ENCODE measurements around the gene TMEM131. TPM values are rescaled to one million over a fixed set of nuclear protein-coding genes. Genes with fewer than 3 reads are reported as not detected.
A peak's percentile ranks its signal among the peaks of the same experiment; 100 is the strongest.
"Not testable (repeated sequence)": the region's sequence is repeated elsewhere in the genome, so short reads cannot be mapped to it uniquely, and the experiment has no call there.

TMEM131 gene
- 35.4 TPM for polyA plus RNA-seq (2013, experiment 1 of 2)
- polyA plus RNA-seq (2013, experiment 2 of 2): 35.0 TPM

- Histone ChIP-seq H3K23ac (ENCODE audit: low read length in 2 of 2) (no peak within 1 kb of the TSS), H2BK15ac (ENCODE audit: low read depth, poor library complexity, severe bottlenecking) (peak within 1 kb of the TSS; percentile 94), H3K4me3 (ENCODE audit: insufficient read depth in 1 of 2, low read depth in 1 of 2, low read length in 2 of 2) (peak within 1 kb of the TSS; percentile 86 to 91), H4K8ac (ENCODE audit: low read length) (peak within 1 kb of the TSS; percentile 97), H3K4ac (ENCODE audit: low read depth in 1 of 2, low read length in 2 of 2) (peak within 1 kb of the TSS; percentile 18 to 94), H3K14ac (ENCODE audit: low read length in 2 of 2) (peak within 1 kb of the TSS in 1 of 2 experiments; percentile 100), H2BK5ac (ENCODE audit: low read depth, low read length, poor library complexity, severe bottlenecking) (peak within 1 kb of the TSS; percentile 99), H2BK12ac (ENCODE audit: low read length in 2 of 2) (peak within 1 kb of the TSS; percentile 56 to 97), H3K18ac (ENCODE audit: low read depth in 1 of 2, low read length in 2 of 2) (peak within 1 kb of the TSS; percentile 92 to 100), H2BK120ac (ENCODE audit: low read depth, low read length) (peak within 1 kb of the TSS; percentile 98), H3K27me3 (ENCODE audit: control insufficient read depth in 1 of 2, insufficient read depth in 1 of 2, low read length in 2 of 2) (peaks cover 0 to 5% of the 10 kb centered on the region in 2 experiments), H3K27ac (ENCODE audit: low read length, poor library complexity, severe bottlenecking) (peak within 1 kb of the TSS; percentile 97), H3K9me3 (ENCODE audit: control insufficient read depth, low read length) (no peaks in the 10 kb centered on the region), H3K4me1 (ENCODE audit: control insufficient read depth, insufficient read depth, low read depth, low read length) (peaks cover 8% of the 10 kb centered on the region), H2AK5ac (ENCODE audit: low read length, severe bottlenecking) (no peak within 1 kb of the TSS), H3K4me2 (ENCODE audit: low read length, poor library complexity, severe bottlenecking) (peak within 1 kb of the TSS; percentile 88), H2AFZ (ENCODE audit: low read depth, low read length) (peak within 1 kb of the TSS; percentile 99), H4K91ac (ENCODE audit: low read length) (peak within 1 kb of the TSS; percentile 91), H3K9ac (ENCODE audit: low read length) (peak within 1 kb of the TSS; percentile 95), H3K36me3 (ENCODE audit: control insufficient read depth in 1 of 2, insufficient read depth in 2 of 2, low read depth in 1 of 2, low read length in 2 of 2) (no peaks in the 10 kb centered on the region), H3K79me1 (replicated peaks; ENCODE audit: low read length, poor library complexity, severe bottlenecking) (peaks cover 2% of the 10 kb centered on the region)
- WGBS: 3% methylated on average over 84 of the region's 88 CpGs
- DNase-seq: peak; percentile 93
Measured at GRCh38 chr2:97995734-97996624, at the start of gene TMEM131. TSS of gene TMEM131 (minus strand) at chr2:97995948. CDS start at chr2:97995662, 286 bp downstream.

- not testable (repeated sequence) for H3K27me3 ChIP-seq (ENCODE audit: control insufficient read depth in 1 of 2, insufficient read depth in 1 of 2, low read length in 2 of 2); H3K18ac ChIP-seq (ENCODE audit: low read depth in 1 of 2, low read length in 2 of 2); H3K4me3 ChIP-seq (ENCODE audit: insufficient read depth in 1 of 2, low read depth in 1 of 2, low read length in 2 of 2); H2AK5ac ChIP-seq (ENCODE audit: low read length, severe bottlenecking); H2BK120ac ChIP-seq (ENCODE audit: low read depth, low read length); H2AFZ ChIP-seq (ENCODE audit: low read depth, low read length); H4K91ac ChIP-seq (ENCODE audit: low read length); H3K14ac ChIP-seq (ENCODE audit: low read length in 2 of 2); H2BK5ac ChIP-seq (ENCODE audit: low read depth, low read length, poor library complexity, severe bottlenecking); H3K4me2 ChIP-seq (ENCODE audit: low read length, poor library complexity, severe bottlenecking); H2BK15ac ChIP-seq (ENCODE audit: low read depth, poor library complexity, severe bottlenecking); DNase-seq; H3K4me1 ChIP-seq (ENCODE audit: control insufficient read depth, insufficient read depth, low read depth, low read length); H4K8ac ChIP-seq (ENCODE audit: low read length); H3K79me1 ChIP-seq (replicated peaks; ENCODE audit: low read length, poor library complexity, severe bottlenecking); H3K27ac ChIP-seq (ENCODE audit: low read length, poor library complexity, severe bottlenecking); H2BK12ac ChIP-seq (ENCODE audit: low read length in 2 of 2); H3K36me3 ChIP-seq (ENCODE audit: control insufficient read depth in 1 of 2, insufficient read depth in 2 of 2, low read depth in 1 of 2, low read length in 2 of 2); H3K4ac ChIP-seq (ENCODE audit: low read depth in 1 of 2, low read length in 2 of 2); H3K23ac ChIP-seq (ENCODE audit: low read length in 2 of 2); H3K9ac ChIP-seq (ENCODE audit: low read length)
- WGBS: 93% methylated on average over 2 of the region's 2 CpGs
- peaks cover 15% of the 10 kb centered on the region for H3K9me3 ChIP-seq (ENCODE audit: control insufficient read depth, low read length)
Measured at GRCh38 chr2:98044730-98045129, 49.0 kb upstream of the TMEM131 start.

GRCh38 chr2:98043101-98043500, 47.4 kb upstream of the TMEM131 start:
- H3K4me1 ChIP-seq (ENCODE audit: control insufficient read depth, insufficient read depth, low read depth, low read length): no peaks in the 10 kb centered on the region
- H3K4me3 ChIP-seq (ENCODE audit: insufficient read depth in 1 of 2, low read depth in 1 of 2, low read length in 2 of 2): no peak overlapping the region
- H3K9ac ChIP-seq (ENCODE audit: low read length): no peak overlapping the region
- no peak overlapping the region for H2BK5ac ChIP-seq (ENCODE audit: low read depth, low read length, poor library complexity, severe bottlenecking)
- H2BK12ac ChIP-seq (ENCODE audit: low read length in 2 of 2): no peak overlapping the region
- no peak overlapping the region for H2BK15ac ChIP-seq (ENCODE audit: low read depth, poor library complexity, severe bottlenecking)
- no peak overlapping the region for H3K4ac ChIP-seq (ENCODE audit: low read depth in 1 of 2, low read length in 2 of 2)
- peaks cover 0 to 9% of the 10 kb centered on the region in 2 experiments for H3K27me3 ChIP-seq (ENCODE audit: control insufficient read depth in 1 of 2, insufficient read depth in 1 of 2, low read length in 2 of 2)
- WGBS: 66% methylated on average over 1 of the region's 1 CpG
- H3K9me3 ChIP-seq (ENCODE audit: control insufficient read depth, low read length): peaks cover 15% of the 10 kb centered on the region
- H2AK5ac ChIP-seq (ENCODE audit: low read length, severe bottlenecking): no peak overlapping the region
- H3K23ac ChIP-seq (ENCODE audit: low read length in 2 of 2): no peak overlapping the region
- H4K91ac ChIP-seq (ENCODE audit: low read length): no peak overlapping the region
- no peak overlapping the region for H2BK120ac ChIP-seq (ENCODE audit: low read depth, low read length)
- H3K27ac ChIP-seq (ENCODE audit: low read length, poor library complexity, severe bottlenecking): no peak overlapping the region
- no peak overlapping the region for H3K18ac ChIP-seq (ENCODE audit: low read depth in 1 of 2, low read length in 2 of 2)
- DNase-seq: no peak
- H3K79me1 ChIP-seq (replicated peaks; ENCODE audit: low read length, poor library complexity, severe bottlenecking): no peaks in the 10 kb centered on the region
- no peak overlapping the region for H3K4me2 ChIP-seq (ENCODE audit: low read length, poor library complexity, severe bottlenecking)
- H4K8ac ChIP-seq (ENCODE audit: low read length): no peak overlapping the region
- H3K14ac ChIP-seq (ENCODE audit: low read length in 2 of 2): no peak overlapping the region
- no peak overlapping the region for H2AFZ ChIP-seq (ENCODE audit: low read depth, low read length)
- H3K36me3 ChIP-seq (ENCODE audit: control insufficient read depth in 1 of 2, insufficient read depth in 2 of 2, low read depth in 1 of 2, low read length in 2 of 2): no peaks in the 10 kb centered on the region

GRCh38 chr2:98040331-98040939, 44.7 kb upstream of the TMEM131 start:
- Histone ChIP-seq H2AFZ (ENCODE audit: low read depth, low read length) (no peak overlapping the region), H2BK120ac (ENCODE audit: low read depth, low read length) (no peak overlapping the region), H3K9me3 (ENCODE audit: control insufficient read depth, low read length) (peaks cover 13% of the 10 kb centered on the region), H3K36me3 (ENCODE audit: control insufficient read depth in 1 of 2, insufficient read depth in 2 of 2, low read depth in 1 of 2, low read length in 2 of 2) (no peaks in the 10 kb centered on the region), H3K18ac (ENCODE audit: low read depth in 1 of 2, low read length in 2 of 2) (no peak overlapping the region), H3K14ac (ENCODE audit: low read length in 2 of 2) (no peak overlapping the region), H2BK5ac (ENCODE audit: low read depth, low read length, poor library complexity, severe bottlenecking) (no peak overlapping the region), H4K91ac (ENCODE audit: low read length) (no peak overlapping the region), H3K23ac (ENCODE audit: low read length in 2 of 2) (no peak overlapping the region), H3K4me2 (ENCODE audit: low read length, poor library complexity, severe bottlenecking) (no peak overlapping the region), H3K9ac (ENCODE audit: low read length) (no peak overlapping the region), H2BK12ac (ENCODE audit: low read length in 2 of 2) (no peak overlapping the region), H3K79me1 (replicated peaks; ENCODE audit: low read length, poor library complexity, severe bottlenecking) (no peaks in the 10 kb centered on the region), H3K4me1 (ENCODE audit: control insufficient read depth, insufficient read depth, low read depth, low read length) (no peaks in the 10 kb centered on the region), H3K27me3 (ENCODE audit: control insufficient read depth in 1 of 2, insufficient read depth in 1 of 2, low read length in 2 of 2) (peaks cover 0 to 20% of the 10 kb centered on the region in 2 experiments), H4K8ac (ENCODE audit: low read length) (no peak overlapping the region), H3K4ac (ENCODE audit: low read depth in 1 of 2, low read length in 2 of 2) (no peak overlapping the region), H3K27ac (ENCODE audit: low read length, poor library complexity, severe bottlenecking) (no peak overlapping the region), H2BK15ac (ENCODE audit: low read depth, poor library complexity, severe bottlenecking) (no peak overlapping the region), H3K4me3 (ENCODE audit: insufficient read depth in 1 of 2, low read depth in 1 of 2, low read length in 2 of 2) (no peak overlapping the region), H2AK5ac (ENCODE audit: low read length, severe bottlenecking) (no peak overlapping the region)
- no peak for DNase-seq
- 83% methylated on average over 7 of the region's 8 CpGs for WGBS
